BE2C (cell line): ENCODE data around the gene C11orf16.
"Not testable (repeated sequence)": the region's sequence is repeated elsewhere in the genome, so short reads cannot be mapped to it uniquely, and the experiment has no call there.

Source experiments
- DNase-seq: peaks from one replicate; pipeline ENCODE4 v3.0.0-alpha.2; 2020
- H3K27me3 ChIP-seq: fragments of 250-450 bp; sonication (Bioruptor Pico); 2 replicates; pipeline ENCODE4 v1.5.1; 2020; ENCODE audit warnings: mild to moderate bottlenecking
- H3K36me3 ChIP-seq: fragments of 250-450 bp; sonication (Bioruptor Pico); 2 replicates; pipeline ENCODE4 v1.5.1; 2020; ENCODE audit warnings: mild to moderate bottlenecking
- H3K4me1 ChIP-seq: fragments of 250-450 bp; sonication (Bioruptor Pico); 2 replicates; pipeline ENCODE4 v1.5.1; 2020
- H3K4me3 ChIP-seq: 2 replicates; pipeline ENCODE4 v1.5.1; 2011; ENCODE audit warnings: low read depth, low read length
- H3K9me3 ChIP-seq: fragments of 250-450 bp; sonication (Bioruptor Pico); 2 replicates; pipeline ENCODE4 v1.5.1; 2020
- TF ChIP-seq, protein P1 (sequence below): IDR thresholded peaks from 2 replicates; pipeline ENCODE4 v1.5.1; 2012; ENCODE audit warnings: mild to moderate bottlenecking, low read depth, low read length

Gene C11orf16

GRCh38 chr11:8910649-8911026 lies 22.1 kb downstream of the C11orf16 start:
- no peak for DNase-seq
- Histone ChIP-seq H3K4me3 (peak overlapping the region; percentile 56), H3K27me3 (no peaks in the 10 kb centered on the region), H3K9me3 (no peaks in the 10 kb centered on the region), H3K36me3 (no peaks in the 10 kb centered on the region), H3K4me1 (no peaks in the 10 kb centered on the region; the same call in 1 of the 2 replicates)
- TF ChIP-seq, protein P1, sequence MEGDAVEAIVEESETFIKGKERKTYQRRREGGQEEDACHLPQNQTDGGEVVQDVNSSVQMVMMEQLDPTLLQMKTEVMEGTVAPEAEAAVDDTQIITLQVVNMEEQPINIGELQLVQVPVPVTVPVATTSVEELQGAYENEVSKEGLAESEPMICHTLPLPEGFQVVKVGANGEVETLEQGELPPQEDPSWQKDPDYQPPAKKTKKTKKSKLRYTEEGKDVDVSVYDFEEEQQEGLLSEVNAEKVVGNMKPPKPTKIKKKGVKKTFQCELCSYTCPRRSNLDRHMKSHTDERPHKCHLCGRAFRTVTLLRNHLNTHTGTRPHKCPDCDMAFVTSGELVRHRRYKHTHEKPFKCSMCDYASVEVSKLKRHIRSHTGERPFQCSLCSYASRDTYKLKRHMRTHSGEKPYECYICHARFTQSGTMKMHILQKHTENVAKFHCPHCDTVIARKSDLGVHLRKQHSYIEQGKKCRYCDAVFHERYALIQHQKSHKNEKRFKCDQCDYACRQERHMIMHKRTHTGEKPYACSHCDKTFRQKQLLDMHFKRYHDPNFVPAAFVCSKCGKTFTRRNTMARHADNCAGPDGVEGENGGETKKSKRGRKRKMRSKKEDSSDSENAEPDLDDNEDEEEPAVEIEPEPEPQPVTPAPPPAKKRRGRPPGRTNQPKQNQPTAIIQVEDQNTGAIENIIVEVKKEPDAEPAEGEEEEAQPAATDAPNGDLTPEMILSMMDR, result no peak

- Histone ChIP-seq H3K27me3 (no peaks in the 10 kb centered on the region), H3K4me3 (no peak overlapping the region), H3K4me1 (no peaks in the 10 kb centered on the region), H3K9me3 (no peaks in the 10 kb centered on the region), H3K36me3 (no peaks in the 10 kb centered on the region)
- TF ChIP-seq, protein P1, result no peak
- no peak for DNase-seq
Observed at GRCh38 chr11:8908099-8908498, 24.6 kb downstream of the C11orf16 start.

GRCh38 chr11:8907116-8907515 lies 25.6 kb downstream of the C11orf16 start:
- H3K4me1 ChIP-seq, result no peaks in the 10 kb centered on the region
- no peaks in the 10 kb centered on the region for H3K27me3 ChIP-seq
- H3K9me3 ChIP-seq, result no peaks in the 10 kb centered on the region
- TF ChIP-seq, protein P1, result no peak
- DNase-seq, result no peak
- no peaks in the 10 kb centered on the region for H3K36me3 ChIP-seq
- no peak overlapping the region for H3K4me3 ChIP-seq

GRCh38 chr11:8905528-8906165 lies 27.1 kb downstream of the C11orf16 start:
- no peaks in the 10 kb centered on the region for H3K4me1 ChIP-seq
- H3K4me3 ChIP-seq, result no peak overlapping the region
- TF ChIP-seq, protein P1, result no peak
- no peaks in the 10 kb centered on the region for H3K27me3 ChIP-seq
- H3K36me3 ChIP-seq, result no peaks in the 10 kb centered on the region
- DNase-seq, result no peak
- no peaks in the 10 kb centered on the region for H3K9me3 ChIP-seq

- TF ChIP-seq, protein P1, result no peak
- no peaks in the 10 kb centered on the region for H3K4me1 ChIP-seq
- H3K36me3 ChIP-seq, result no peaks in the 10 kb centered on the region
- no peaks in the 10 kb centered on the region for H3K27me3 ChIP-seq
- H3K9me3 ChIP-seq, result no peaks in the 10 kb centered on the region
- DNase-seq, result no peak
- no peak overlapping the region for H3K4me3 ChIP-seq
Observed at GRCh38 chr11:8899119-8899753, 33.5 kb downstream of the C11orf16 start.

GRCh38 chr11:8891185-8891584 lies 41.6 kb downstream of the C11orf16 start:
- not testable (repeated sequence) for H3K9me3 ChIP-seq, DNase-seq, H3K36me3 ChIP-seq, H3K27me3 ChIP-seq, H3K4me1 ChIP-seq, H3K4me3 ChIP-seq
